Measurements from ENCODE around the gene ROBO3.

Gene ROBO3

GRCh38 chr11:124844664-124845079, 20.6 kb upstream of the ROBO3 start:
- no peak for DNase-seq (ENCODE audit: low read depth in 2 of 3, low spot score in 2 of 3)

- DNase-seq (ENCODE audit: low read depth in 2 of 3, low spot score in 2 of 3) = no peak
Measured at GRCh38 chr11:124846070-124846673, 19.1 kb upstream of the ROBO3 start.

- DNase-seq (ENCODE audit: low read depth in 2 of 3, low spot score in 2 of 3) = no peak
Measured at GRCh38 chr11:124859171-124859570, 6.1 kb upstream of the ROBO3 start.

GRCh38 chr11:124861670-124862069, 3.6 kb upstream of the ROBO3 start:
- DNase-seq (ENCODE audit: low read depth in 2 of 3, low spot score in 2 of 3) = no peak

GRCh38 chr11:124863137-124863825, 2.0 kb upstream of the ROBO3 start:
- DNase-seq (ENCODE audit: low read depth in 2 of 3, low spot score in 2 of 3) = no peak

- no peak for DNase-seq (ENCODE audit: low read depth in 2 of 3, low spot score in 2 of 3)
Measured at GRCh38 chr11:124863826-124864165, 1.4 kb upstream of the ROBO3 start.

GRCh38 chr11:124864176-124864891, 898 bp upstream of the ROBO3 start:
- no peak for DNase-seq (ENCODE audit: low read depth in 2 of 3, low spot score in 2 of 3)

GRCh38 chr11:124864892-124865180, 396 bp upstream of the ROBO3 start:
- no peak for DNase-seq (ENCODE audit: low read depth in 2 of 3, low spot score in 2 of 3)

- DNase-seq (ENCODE audit: low read depth in 2 of 3, low spot score in 2 of 3) = peak in 2 of 3 experiments; percentile 24 to 36
Measured at GRCh38 chr11:124865902-124866851, 945 bp downstream of the ROBO3 start.

GRCh38 chr11:124867700-124868099, 2.5 kb downstream of the ROBO3 start:
- no peak for DNase-seq (ENCODE audit: low read depth in 2 of 3, low spot score in 2 of 3)

- DNase-seq (ENCODE audit: low read depth in 2 of 3, low spot score in 2 of 3) = no peak
Measured at GRCh38 chr11:124868331-124869274, 3.4 kb downstream of the ROBO3 start.

GRCh38 chr11:124869331-124869730, 4.1 kb downstream of the ROBO3 start:
- no peak for DNase-seq (ENCODE audit: low read depth in 2 of 3, low spot score in 2 of 3)

- no peak for DNase-seq (ENCODE audit: low read depth in 2 of 3, low spot score in 2 of 3)
Measured at GRCh38 chr11:124869856-124870387, 4.7 kb downstream of the ROBO3 start.

- DNase-seq (ENCODE audit: low read depth in 2 of 3, low spot score in 2 of 3) = no peak
Measured at GRCh38 chr11:124870430-124870829, 5.2 kb downstream of the ROBO3 start.

GRCh38 chr11:124872280-124872679, 7.0 kb downstream of the ROBO3 start:
- no peak for DNase-seq (ENCODE audit: low read depth in 2 of 3, low spot score in 2 of 3)

GRCh38 chr11:124872741-124873140, 7.5 kb downstream of the ROBO3 start:
- DNase-seq (ENCODE audit: low read depth in 2 of 3, low spot score in 2 of 3) = no peak

GRCh38 chr11:124873951-124874350, 8.7 kb downstream of the ROBO3 start:
- DNase-seq (ENCODE audit: low read depth in 2 of 3, low spot score in 2 of 3) = no peak

- no peak for DNase-seq (ENCODE audit: low read depth in 2 of 3, low spot score in 2 of 3)
Measured at GRCh38 chr11:124874571-124875255, 9.5 kb downstream of the ROBO3 start.

GRCh38 chr11:124875401-124875800, 10.2 kb downstream of the ROBO3 start:
- no peak for DNase-seq (ENCODE audit: low read depth in 2 of 3, low spot score in 2 of 3)

All from activated CD8-positive, alpha-beta memory T cell treated with anti-CD3 and anti-CD28 coated beads for 48 hours (primary cell).